Hematopoietic multipotent progenitor cell treated with erythropoietin and hydrocortisone succinate and interleukin-3 and kit ligand, for 17 days (in vitro differentiated cells): ENCODE results near the gene RALGDS.

Source experiments
- DNase-seq: peaks from one replicate; pipeline ENCODE4 v3.0.0-alpha.2; 2015; ENCODE audit warnings: low spot score

RALGDS gene

DNA sequence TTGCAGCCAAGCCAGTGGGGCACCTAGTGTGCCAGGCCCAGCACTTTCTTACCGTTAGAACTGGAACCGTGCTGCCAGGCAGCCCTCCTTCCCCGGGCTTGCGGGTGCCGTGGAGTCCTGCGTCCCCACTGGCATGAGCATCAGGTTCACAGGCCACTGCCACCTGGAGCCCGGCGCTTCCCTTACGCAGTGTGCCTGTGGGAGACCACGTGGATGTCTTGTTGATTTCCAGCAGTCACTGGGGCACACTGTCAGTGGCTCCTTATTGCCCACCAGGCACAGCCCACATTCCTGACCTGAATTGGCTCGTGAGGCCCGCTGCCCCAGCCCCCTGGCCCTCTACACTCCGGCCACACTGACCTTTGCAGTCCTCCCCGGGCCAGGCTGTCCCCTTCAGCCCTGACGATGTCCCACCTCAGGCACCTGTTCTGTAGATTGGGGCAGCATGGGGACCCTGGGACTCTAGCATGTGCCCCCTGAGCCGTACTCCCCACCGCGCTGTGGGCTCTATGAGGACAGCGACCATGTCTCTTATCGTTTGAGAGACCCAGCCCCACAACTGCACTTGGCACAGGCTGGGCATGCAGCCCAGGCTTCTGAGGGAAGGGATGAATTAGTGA, 69.6 kb downstream of the RALGDS start:
- no peak for DNase-seq

DNA sequence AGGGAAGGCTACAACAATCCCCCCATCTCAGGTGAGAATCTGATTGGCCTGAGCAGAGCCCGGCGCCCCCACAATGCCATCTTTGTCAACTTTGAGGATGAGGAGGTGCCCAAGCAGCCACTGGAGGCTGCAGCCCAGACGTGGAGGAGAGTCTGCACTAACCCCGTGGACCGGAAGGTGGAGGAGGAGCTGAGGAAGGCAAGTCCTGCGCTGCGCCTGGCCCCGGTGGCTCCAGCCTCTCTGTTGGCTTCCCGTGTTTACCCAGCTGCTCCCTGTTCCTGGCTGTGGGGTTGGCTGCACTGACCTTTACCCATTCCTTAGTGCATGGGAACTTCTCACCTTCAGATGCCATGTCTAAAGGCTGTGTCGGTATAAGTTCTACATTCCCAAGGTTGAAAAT, 70.3 kb downstream of the RALGDS start:
- no peak for DNase-seq

GRCh38 chr9:133050142-133050541, 70.9 kb downstream of the RALGDS start:
- no peak for DNase-seq

- DNase-seq = no peak
Observed at GRCh38 chr9:133049043-133049442, 72.0 kb downstream of the RALGDS start.

DNA sequence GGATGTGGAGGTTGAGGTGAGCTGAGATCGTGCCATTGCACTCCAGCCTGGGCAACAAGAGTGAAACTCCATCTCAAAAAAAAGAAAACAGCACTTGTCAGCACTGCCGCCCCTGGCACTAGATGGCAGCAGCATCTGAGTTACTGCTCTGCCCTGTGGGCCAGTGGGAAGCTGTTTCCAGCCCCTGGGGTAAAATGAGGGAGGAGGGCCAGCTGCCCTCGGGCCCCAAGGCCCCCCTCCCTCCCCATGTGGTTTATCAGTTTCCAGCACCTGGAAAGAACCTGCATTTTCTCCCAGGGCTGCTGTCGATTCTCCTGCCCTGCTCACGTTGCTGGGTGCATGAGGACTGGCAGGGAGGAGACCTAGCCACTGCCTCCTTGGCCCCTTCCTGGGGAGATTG, 72.4 kb downstream of the RALGDS start:
- peak; percentile 46 for DNase-seq
